ENCODE results near the gene LEFTY1.
"Not testable (repeated sequence)": the region's sequence is repeated elsewhere in the genome, so short reads cannot be mapped to it uniquely, and the experiment has no call there.

LEFTY1 gene

GRCh38 chr1:225847610-225848009, 41.3 kb downstream of the LEFTY1 start:
- FAIRE-seq: no peak

GRCh38 chr1:225846331-225847310, 42.3 kb downstream of the LEFTY1 start:
- FAIRE-seq: no peak

- FAIRE-seq: no peak
Measured at GRCh38 chr1:225845571-225846259, 43.2 kb downstream of the LEFTY1 start.

- no peak for FAIRE-seq
Measured at GRCh38 chr1:225845097-225845496, 43.8 kb downstream of the LEFTY1 start.

DNA sequence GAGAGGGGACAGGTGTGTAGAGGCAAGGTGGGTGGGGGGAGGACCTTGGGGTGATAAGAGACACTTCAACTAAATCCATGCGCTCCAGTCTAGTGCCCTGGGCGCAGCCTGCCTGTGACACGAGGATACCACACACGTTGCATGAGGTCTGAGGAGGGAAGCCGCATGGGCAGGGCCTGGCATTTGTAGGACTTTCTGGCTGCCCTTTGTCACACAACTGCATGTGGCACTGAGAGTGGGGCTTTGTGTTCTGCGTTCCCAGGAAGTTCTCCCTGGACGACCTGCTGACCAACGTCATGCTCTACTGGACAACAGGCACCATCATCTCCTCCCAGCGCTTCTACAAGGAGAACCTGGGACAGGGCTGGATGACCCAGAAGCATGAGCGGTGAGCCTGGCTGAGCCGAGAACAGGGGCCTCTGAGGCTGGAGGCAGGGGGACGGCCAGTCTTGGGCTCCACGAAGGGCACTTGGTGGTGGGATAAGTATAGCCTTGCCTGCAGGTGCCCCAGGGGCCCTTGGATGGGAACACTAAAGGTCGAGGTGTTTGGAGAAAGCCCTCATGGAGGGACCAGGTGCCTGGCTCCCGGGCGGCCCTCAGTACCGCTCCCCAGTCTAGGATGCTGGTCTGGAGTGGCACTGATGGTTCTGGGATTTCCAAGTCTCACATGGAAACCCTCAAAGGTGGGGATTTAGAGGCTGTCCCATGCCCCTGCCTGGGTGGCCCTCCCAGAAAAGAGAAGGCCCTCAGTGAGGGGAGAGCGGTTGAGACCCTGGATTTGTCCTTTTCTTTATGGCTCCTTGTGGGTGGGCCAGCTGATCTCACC, 44.5 kb downstream of the LEFTY1 start:
- FAIRE-seq: no peak

DNA sequence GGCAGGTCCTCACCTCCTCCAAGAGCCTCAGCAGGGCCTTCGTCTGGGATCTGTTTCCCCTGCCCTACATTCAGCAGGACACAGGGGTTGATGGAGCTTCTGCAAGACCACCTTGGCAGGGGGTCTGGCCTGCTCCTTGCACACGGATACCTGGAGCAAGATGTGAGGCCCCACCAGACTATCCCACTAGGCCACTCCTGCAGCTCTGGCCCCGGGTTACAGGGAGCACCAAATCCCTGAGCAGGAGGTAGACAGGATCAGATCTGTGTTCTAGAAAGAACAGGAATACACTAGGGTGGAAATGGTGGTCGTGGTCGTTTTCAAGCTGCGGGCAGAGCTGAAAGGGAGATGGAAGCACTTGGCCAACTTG, 45.5 kb downstream of the LEFTY1 start:
- no peak for FAIRE-seq

DNA sequence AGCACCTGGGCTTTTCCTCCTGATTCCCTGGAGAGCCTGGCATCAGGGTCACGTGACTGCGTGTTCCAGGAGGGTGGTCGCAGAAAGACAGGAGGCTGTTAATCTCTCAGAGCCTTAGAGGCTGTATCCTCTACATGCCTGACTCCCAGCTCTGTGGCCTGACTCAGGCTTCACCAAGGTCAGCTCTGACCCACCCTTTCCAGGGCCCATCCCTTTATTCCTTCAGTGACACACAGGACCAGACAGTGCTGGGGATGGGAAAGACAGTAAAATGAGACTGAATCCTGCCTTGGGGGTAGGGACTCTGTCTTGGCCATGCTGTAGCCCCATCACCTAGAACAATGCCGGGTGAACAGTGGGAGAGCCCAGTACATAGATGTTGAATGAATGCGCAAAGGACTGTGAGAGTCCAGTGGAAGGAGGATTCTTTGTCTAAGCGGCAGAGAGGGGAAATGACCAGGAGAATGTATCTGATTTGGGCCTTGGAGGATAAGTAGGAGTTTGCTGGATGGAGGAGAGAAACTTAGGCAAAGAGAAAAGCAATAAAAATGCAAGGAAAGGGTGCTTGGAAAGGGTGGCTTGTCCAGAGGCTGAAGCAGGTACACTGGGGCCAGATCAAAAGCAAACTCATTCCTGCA, 46.0 kb downstream of the LEFTY1 start:
- no peak for FAIRE-seq

- FAIRE-seq: no peak
Measured at GRCh38 chr1:225842074-225842473, 46.9 kb downstream of the LEFTY1 start.

GRCh38 chr1:225840713-225841112, 48.2 kb downstream of the LEFTY1 start:
- FAIRE-seq: no peak

GRCh38 chr1:225840223-225840610, 48.7 kb downstream of the LEFTY1 start:
- FAIRE-seq: no peak

- FAIRE-seq: no peak
Measured at GRCh38 chr1:225838793-225839192, 50.2 kb downstream of the LEFTY1 start.

- FAIRE-seq: not testable (repeated sequence)
Measured at GRCh38 chr1:225836296-225836695, 52.6 kb downstream of the LEFTY1 start.

All from TTC549 (cell line).